ENCODE data around the gene RBM38.

Gene RBM38

GRCh38 chr20:57439993-57440392 is 48.8 kb downstream of the RBM38 start:
- no peak for DNase-seq

GRCh38 chr20:57440678-57441509 is 49.7 kb downstream of the RBM38 start:
- DNase-seq = no peak

- DNase-seq = no peak
Measured at GRCh38 chr20:57441510-57442154, 50.4 kb downstream of the RBM38 start.

GRCh38 chr20:57442158-57442887 is 51.1 kb downstream of the RBM38 start:
- no peak for DNase-seq

- DNase-seq = no peak
Measured at GRCh38 chr20:57442888-57443239, 51.7 kb downstream of the RBM38 start.

- DNase-seq = no peak
Measured at GRCh38 chr20:57443349-57444265, 52.4 kb downstream of the RBM38 start.

- no peak for DNase-seq
Measured at GRCh38 chr20:57444394-57445048, 53.3 kb downstream of the RBM38 start.

- DNase-seq = no peak
Measured at GRCh38 chr20:57445298-57445697, 54.1 kb downstream of the RBM38 start.

GRCh38 chr20:57445774-57446173 is 54.6 kb downstream of the RBM38 start:
- no peak for DNase-seq

- DNase-seq = no peak
Measured at GRCh38 chr20:57448764-57449354, 57.7 kb downstream of the RBM38 start.

GRCh38 chr20:57449398-57450354 is 58.5 kb downstream of the RBM38 start:
- no peak for DNase-seq

GRCh38 chr20:57450419-57450818 is 59.2 kb downstream of the RBM38 start:
- DNase-seq = no peak

GRCh38 chr20:57450931-57451330 is 59.7 kb downstream of the RBM38 start:
- DNase-seq = no peak

GRCh38 chr20:57451431-57451794 is 60.2 kb downstream of the RBM38 start:
- DNase-seq = no peak

- no peak for DNase-seq
Measured at GRCh38 chr20:57451795-57452661, 60.8 kb downstream of the RBM38 start.

GRCh38 chr20:57455386-57455785 is 64.2 kb downstream of the RBM38 start:
- DNase-seq = no peak

GRCh38 chr20:57456116-57456515 is 64.9 kb downstream of the RBM38 start:
- no peak for DNase-seq

- no peak for DNase-seq
Measured at GRCh38 chr20:57457243-57458095, 66.3 kb downstream of the RBM38 start.

All from activated effector memory CD4-positive, alpha-beta T cell treated with Interleukin-2 at 50 U/mL for 16 hours (primary cell).